PC-9 (cell line): ENCODE measurements around the gene CDHR5.

Source experiments
- CTCF ChIP-seq: fragments of 200-600 bp; sonication (generic); conservative IDR thresholded peaks from 2 replicates; pipeline ENCODE4 v1.6.1; 2017; ENCODE audit warnings: mixed run types, antibody characterized with exemption, mild to moderate bottlenecking, moderate library complexity
- EZH2 ChIP-seq: fragments of 200-600 bp; sonication (generic); IDR thresholded peaks from 2 replicates; pipeline ENCODE4 v1.8.0; 2017; ENCODE audit warnings: antibody characterized with exemption, low read depth

- TF ChIP-seq CTCF: no peak
- no peak for TF ChIP-seq EZH2
Observed at GRCh38 chr11:674406-674805, 49.7 kb upstream of the CDHR5 start.
